HEK293 (cell line): ENCODE results near the gene DGCR8.

Experiments used
- CTCF ChIA-PET: fragments of 350-600 bp; formaldehyde crosslinking; extraction: SDS; loops from one replicate; lab custom pipeline; 2021; ENCODE audit warnings: antibody characterized with exemption; lab: Yijun Ruan, JAX
- POLR2A ChIA-PET: fragments of 300-600 bp; formaldehyde crosslinking; extraction: SDS; loops from one replicate; lab custom pipeline; 2020; ENCODE audit warnings: antibody characterized with exemption, inconsistent platforms; lab: Yijun Ruan, JAX
- H3K27ac ChIP-seq: fragments of 200-500 bp; sonication (Bioruptor generic); 2 replicates; pipeline ENCODE4 v1.5.1; 2014; ENCODE audit warnings: low read depth, low read length, control low read depth, inconsistent platforms; ENCODE audit errors: extremely low read depth
- H3K36me3 ChIP-seq, 2 experiments: fragments of 200-500 bp in 1 of 2; sonication (Bioruptor generic) in 1 of 2; 1 replicate in 1 of 2; 2 replicates in 1 of 2; pipeline ENCODE4 v1.5.1; 2014 to 2017; ENCODE audit warnings: inconsistent platforms in 2 of 2, low read length in 2 of 2; ENCODE audit not compliant: control insufficient read depth in 2 of 2, insufficient read depth in 1 of 2
- H3K4me1 ChIP-seq: fragments of 200-500 bp; sonication (Bioruptor generic); 2 replicates; pipeline ENCODE4 v1.5.1; 2014; ENCODE audit warnings: mild to moderate bottlenecking, low read length, inconsistent platforms; ENCODE audit not compliant: control insufficient read depth, insufficient read depth
- H3K4me3 ChIP-seq: 2 replicates; pipeline ENCODE4 v1.5.1; 2011; ENCODE audit warnings: low read depth, mild to moderate bottlenecking, control low read depth, low read length, moderate library complexity
- H3K9me3 ChIP-seq: fragments of 200-500 bp; sonication (Bioruptor generic); 2 replicates; pipeline ENCODE4 v1.5.1; 2014; ENCODE audit warnings: low read depth, low read length, inconsistent platforms; ENCODE audit not compliant: control insufficient read depth, insufficient read depth
- HOXD13 ChIP-seq: sonication (generic); formaldehyde crosslinking; IDR thresholded peaks from 2 replicates; pipeline ENCODE4 v1.8.0; 2022; ENCODE audit warnings: missing genetic modification reagents, borderline replicate concordance
- KLF8 ChIP-seq: fragments of 450-650 bp; formaldehyde crosslinking; IDR thresholded peaks from 2 replicates; pipeline ENCODE4 v1.5.1; 2016; ENCODE audit warnings: missing biosample characterization, missing genetic modification characterization
- SCRT2 ChIP-seq: fragments of 450-650 bp; formaldehyde crosslinking; IDR thresholded peaks from 2 replicates; pipeline ENCODE4 v1.5.1; 2016; ENCODE audit warnings: missing biosample characterization, missing genetic modification characterization
- SETDB1 ChIP-seq: IDR thresholded peaks from one replicate; pipeline ENCODE4 v1.6.1; 2017; ENCODE audit warnings: mild to moderate bottlenecking, low read length, moderate library complexity, mixed read lengths; ENCODE audit not compliant: insufficient read length
- TCF7L2 ChIP-seq: IDR thresholded peaks from 2 replicates; pipeline ENCODE4 v1.6.1; 2011; ENCODE audit warnings: low read depth, mild to moderate bottlenecking, inconsistent platforms, low read length, moderate library complexity, borderline replicate concordance
- ZBTB48 ChIP-seq: fragments of 450-650 bp; formaldehyde crosslinking; IDR thresholded peaks from 2 replicates; pipeline ENCODE4 v1.5.1; 2016; ENCODE audit warnings: missing biosample characterization, missing genetic modification characterization
- ZEB2 ChIP-seq: fragments of 450-650 bp; formaldehyde crosslinking; IDR thresholded peaks from 2 replicates; pipeline ENCODE4 v1.5.1; 2016; ENCODE audit warnings: missing biosample characterization, missing genetic modification characterization
- ZFHX2 ChIP-seq: fragments of 450-650 bp; formaldehyde crosslinking; conservative IDR thresholded peaks from 2 replicates; pipeline ENCODE4 v1.5.1; 2016; ENCODE audit warnings: missing biosample characterization, missing genetic modification characterization
- ZNF114 ChIP-seq: fragments of 450-650 bp; formaldehyde crosslinking; IDR thresholded peaks from 2 replicates; pipeline ENCODE4 v1.5.0; 2017; ENCODE audit warnings: missing biosample characterization, missing genetic modification characterization
- ZNF274 ChIP-seq, 2 experiments: fragments of 200-500 bp in 1 of 2; fragments of 450-650 bp in 1 of 2; sonication (Bioruptor generic) in 1 of 2; formaldehyde crosslinking in 1 of 2; IDR thresholded peaks; 2 replicates each; pipeline versions ENCODE4 v1.5.1 to v1.6.1; 2014 to 2016; ENCODE audit warnings: borderline replicate concordance in 1 of 2, inconsistent platforms in 1 of 2, low read length in 1 of 2, missing biosample characterization in 1 of 2, missing genetic modification characterization in 1 of 2
- ZNF324 ChIP-seq: fragments of 450-650 bp; formaldehyde crosslinking; IDR thresholded peaks from 2 replicates; pipeline ENCODE4 v1.5.1; 2016; ENCODE audit warnings: missing biosample characterization, missing genetic modification characterization
- ZNF350 ChIP-seq: fragments of 450-650 bp; formaldehyde crosslinking; IDR thresholded peaks from 2 replicates; pipeline ENCODE4 v1.5.0; 2017; ENCODE audit warnings: missing biosample characterization, mild to moderate bottlenecking, missing genetic modification characterization
- ZNF398 ChIP-seq: fragments of 450-650 bp; formaldehyde crosslinking; IDR thresholded peaks from 2 replicates; pipeline ENCODE4 v1.5.1; 2017; ENCODE audit warnings: missing biosample characterization, missing genetic modification characterization
- ZNF423 ChIP-seq: fragments of 450-650 bp; formaldehyde crosslinking; IDR thresholded peaks from 2 replicates; pipeline ENCODE4 v1.5.1; 2016; ENCODE audit warnings: missing biosample characterization, missing genetic modification characterization
- ZNF473 ChIP-seq: fragments of 450-650 bp; formaldehyde crosslinking; IDR thresholded peaks from 2 replicates; pipeline ENCODE4 v1.5.1; 2017; ENCODE audit warnings: missing biosample characterization, missing genetic modification characterization
- ZNF560 ChIP-seq: fragments of 450-650 bp; formaldehyde crosslinking; IDR thresholded peaks from 2 replicates; pipeline ENCODE4 v1.5.1; 2017; ENCODE audit warnings: missing biosample characterization, missing genetic modification characterization, borderline replicate concordance
- ZSCAN23 ChIP-seq: fragments of 450-650 bp; formaldehyde crosslinking; IDR thresholded peaks from 2 replicates; pipeline ENCODE4 v1.5.1; 2016; ENCODE audit warnings: missing biosample characterization, missing genetic modification characterization
- TF ChIP-seq, protein P1 (sequence below): fragments of 450-650 bp; formaldehyde crosslinking; IDR thresholded peaks from 2 replicates; pipeline ENCODE4 v1.5.1; 2016; ENCODE audit warnings: missing biosample characterization, missing genetic modification characterization
- TF ChIP-seq, protein P2 (sequence below): fragments of 450-650 bp; formaldehyde crosslinking; IDR thresholded peaks from 2 replicates; pipeline ENCODE4 v1.5.1; 2017; ENCODE audit warnings: missing biosample characterization, mild to moderate bottlenecking, missing genetic modification characterization, moderate library complexity

The DGCR8 gene

DNA sequence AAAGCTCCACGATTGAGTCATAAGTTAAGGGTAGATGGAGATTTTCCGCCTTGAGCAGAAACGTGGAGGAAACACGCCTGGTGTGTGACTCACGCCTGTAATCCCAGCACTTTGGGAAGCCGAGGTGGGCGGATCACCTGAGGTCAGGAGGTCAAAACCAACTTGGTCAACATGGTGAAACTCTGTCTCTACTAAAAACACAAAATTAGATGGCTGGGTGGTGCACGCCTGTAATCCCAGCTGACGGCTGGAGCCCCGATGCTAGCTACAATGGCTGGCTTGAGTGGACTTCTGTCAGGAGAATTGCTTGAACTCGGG, 17.3 kb upstream of the DGCR8 start (continued):
- peak; percentile 86 for TF ChIP-seq ZBTB48 (tag by site-specific recombination)
- no peak for TF ChIP-seq ZNF114
- TF ChIP-seq, protein P1, sequence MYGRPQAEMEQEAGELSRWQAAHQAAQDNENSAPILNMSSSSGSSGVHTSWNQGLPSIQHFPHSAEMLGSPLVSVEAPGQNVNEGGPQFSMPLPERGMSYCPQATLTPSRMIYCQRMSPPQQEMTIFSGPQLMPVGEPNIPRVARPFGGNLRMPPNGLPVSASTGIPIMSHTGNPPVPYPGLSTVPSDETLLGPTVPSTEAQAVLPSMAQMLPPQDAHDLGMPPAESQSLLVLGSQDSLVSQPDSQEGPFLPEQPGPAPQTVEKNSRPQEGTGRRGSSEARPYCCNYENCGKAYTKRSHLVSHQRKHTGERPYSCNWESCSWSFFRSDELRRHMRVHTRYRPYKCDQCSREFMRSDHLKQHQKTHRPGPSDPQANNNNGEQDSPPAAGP = 0 out of 2 replicates have a peak, but pooled peaks have one; percentile 20
- no peak for TF ChIP-seq SETDB1
- no peak for TF ChIP-seq ZNF423 (tag by site-specific recombination)

- Histone ChIP-seq H3K9me3 (no peaks in the 10 kb centered on the region), H3K4me1 (no peaks in the 10 kb centered on the region), H3K4me3 (no peak overlapping the region), H3K36me3 (peaks cover 0 to 33% of the 10 kb centered on the region in 2 experiments; a peak in 1 of 3 replicates), H3K27ac (no peak overlapping the region)
- ChIA-PET CTCF (interaction anchor here (0.5 to 2.0 kb wide), 2 partner anchors 22 to 467 kb away, joined by 3 to 4 read pairs; no protein-coding TSS in a partner anchor), POLR2A (no interaction called here)
- TF ChIP-seq ZNF560 (no peak), ZFHX2 (tag by site-specific recombination) (peak; percentile 24; the same call in 1 of the 2 replicates), HOXD13 (CRISPR knock-in tag) (no peak), ZSCAN23 (tag by site-specific recombination) (no peak)
These were observed 16.5 kb upstream of the DGCR8 start for GRCh38 chr22:20063271-20064139.

- ChIA-PET POLR2A (no interaction called here), CTCF (no interaction called here)
These were observed 15.9 kb upstream of the DGCR8 start for GRCh38 chr22:20064140-20064480.

GRCh38 chr22:20064545-20065262, 15.3 kb upstream of the DGCR8 start:
- H3K4me1 ChIP-seq = no peaks in the 10 kb centered on the region
- POLR2A ChIA-PET = no interaction called here
- H3K27ac ChIP-seq = no peak overlapping the region
- CTCF ChIA-PET = no interaction called here
- no peak overlapping the region for H3K4me3 ChIP-seq
- peaks cover 0 to 29% of the 10 kb centered on the region in 2 experiments; a peak in 1 of 3 replicates for H3K36me3 ChIP-seq
- TF ChIP-seq ZNF398 (tag by site-specific recombination) (no peak), ZNF350 (tag by site-specific recombination) (no peak), ZNF473 (tag by site-specific recombination) (no peak), ZNF324 (no peak), ZNF274 (IDR thresholded peaks at IDR 0.05; ENCODE audit: low read length) (no peak), ZNF274 (tag by site-specific recombination; IDR thresholded peaks at IDR 0.05; ENCODE audit: borderline replicate concordance) (no peak), SCRT2 (tag by site-specific recombination) (no peak)
- H3K9me3 ChIP-seq = no peaks in the 10 kb centered on the region

More at GRCh38 chr22:20064140-20064480, 15.9 kb upstream of the DGCR8 start:
- H3K4me1 ChIP-seq = no peaks in the 10 kb centered on the region
- H3K36me3 ChIP-seq = peaks cover 0 to 33% of the 10 kb centered on the region in 2 experiments; a peak in 1 of 3 replicates
- no peaks in the 10 kb centered on the region for H3K9me3 ChIP-seq
- H3K4me3 ChIP-seq = no peak overlapping the region
- H3K27ac ChIP-seq = no peak overlapping the region
- TF ChIP-seq, protein P2, sequence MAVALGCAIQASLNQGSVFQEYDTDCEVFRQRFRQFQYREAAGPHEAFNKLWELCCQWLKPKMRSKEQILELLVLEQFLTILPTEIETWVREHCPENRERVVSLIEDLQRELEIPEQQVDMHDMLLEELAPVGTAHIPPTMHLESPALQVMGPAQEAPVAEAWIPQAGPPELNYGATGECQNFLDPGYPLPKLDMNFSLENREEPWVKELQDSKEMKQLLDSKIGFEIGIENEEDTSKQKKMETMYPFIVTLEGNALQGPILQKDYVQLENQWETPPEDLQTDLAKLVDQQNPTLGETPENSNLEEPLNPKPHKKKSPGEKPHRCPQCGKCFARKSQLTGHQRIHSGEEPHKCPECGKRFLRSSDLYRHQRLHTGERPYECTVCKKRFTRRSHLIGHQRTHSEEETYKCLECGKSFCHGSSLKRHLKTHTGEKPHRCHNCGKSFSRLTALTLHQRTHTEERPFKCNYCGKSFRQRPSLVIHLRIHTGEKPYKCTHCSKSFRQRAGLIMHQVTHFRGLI (tag by site-specific recombination) = no peak
- TF ChIP-seq ZEB2 (tag by site-specific recombination) = no peak
- TF ChIP-seq KLF8 (tag by site-specific recombination) = no peak
- TF ChIP-seq TCF7L2 = no peak
- TF ChIP-seq, all 188 proteins: peak for 0
